HCT116 (cell line): ENCODE results near the gene MBNL2. TPM values are rescaled to one million over a fixed set of nuclear protein-coding genes. Genes with fewer than 3 reads are reported as not detected.

ENCODE experiments used
- ATAC-seq: fragments of 200-7000 bp; cut with Tn5 transposase; 2 replicates; pipeline ENCODE4 v1.9.1; 2020; ENCODE audit warnings: mild to moderate bottlenecking, moderate library complexity
- BruUV-seq: library from RNA; stranded (reverse); fragments of 400-500 nt; replicated peaks from 2 replicates; lab custom pipeline; 2021; lab: Mats Ljungman, UMichigan
- CTCF ChIA-PET: fragments of 300-600 bp; sonication (Branson Sonifier 250); formaldehyde crosslinking; loops from one replicate; lab custom pipeline; 2021; ENCODE audit warnings: antibody characterized with exemption; lab: Charles Lee
- POLR2A ChIA-PET: fragments of 300-600, 350-600 bp; sonication (Branson Sonifier 250); formaldehyde crosslinking; loops from one replicate; lab custom pipeline; 2021; ENCODE audit warnings: antibody characterized with exemption; lab: Charles Lee
- RAD21 ChIA-PET, 2 experiments: fragments of 300-600 bp; sonication (Branson Sonifier 250); formaldehyde crosslinking; loops; one replicate each; lab custom pipeline; 2023; ENCODE audit warnings: low total read pairs in 2 of 2; ENCODE audit not compliant: uncharacterized antibody in 2 of 2, unreplicated experiment in 2 of 2, low non-redundant PET in 1 of 2; lab: Charles Lee
- DNase-seq: peaks from one replicate; pipeline ENCODE4 v3.0.0-alpha.2; 2010; ENCODE audit warnings: low read depth, low spot score
- H2AFZ ChIP-seq: fragments of 200-600 bp; shearing (Covaris generic), sonication (generic); 2 replicates; pipeline ENCODE4 v1.6.1; 2017; ENCODE audit warnings: low read depth, mixed run types, mixed read lengths, antibody characterized with exemption, low read length; ENCODE audit not compliant: poor library complexity, severe bottlenecking
- H3K27ac ChIP-seq: 2 replicates; pipeline ENCODE4 v1.5.1; 2012; ENCODE audit warnings: low read depth, low read length
- H3K27me3 ChIP-seq: fragments of 200-600 bp; sonication (generic); 2 replicates; pipeline ENCODE4 v1.6.1; 2016; ENCODE audit warnings: mixed run types, low read length, mixed read lengths; ENCODE audit not compliant: insufficient read depth
- H3K36me3 ChIP-seq, 2 experiments: fragments of 200-500 bp in 1 of 2; fragments of 200-600 bp in 1 of 2; sonication (Bioruptor generic) in 1 of 2; sonication (generic) in 1 of 2; 2 replicates each; pipeline versions ENCODE4 v1.5.1 to v1.6.1; 2014 to 2016; ENCODE audit warnings: low read length in 2 of 2, inconsistent platforms in 1 of 2, mixed read lengths in 1 of 2, mixed run types in 1 of 2; ENCODE audit not compliant: insufficient read depth in 2 of 2, control insufficient read depth in 1 of 2
- H3K4me1 ChIP-seq, 2 experiments: fragments of 200-600 bp in 1 of 2; sonication (generic) in 1 of 2; 2 replicates each; pipeline versions ENCODE4 v1.5.1 to v1.6.1; 2012 to 2017; ENCODE audit warnings: low read length in 2 of 2, inconsistent platforms in 1 of 2, mild to moderate bottlenecking in 1 of 2, mixed read lengths in 1 of 2, mixed run types in 1 of 2, moderate library complexity in 1 of 2; ENCODE audit not compliant: insufficient read depth in 2 of 2, control insufficient read depth in 1 of 2
- H3K4me2 ChIP-seq: fragments of 200-600 bp; sonication (generic); 2 replicates; pipeline ENCODE4 v1.6.1; 2017; ENCODE audit warnings: mixed run types, low read length, mixed read lengths
- H3K4me3 ChIP-seq, 2 experiments: fragments of 200-600 bp in 1 of 2; sonication (generic) in 1 of 2; replicated peaks in 1 of 2; 2 replicates each; pipeline ENCODE4 v1.5.1; 2011 to 2016; ENCODE audit warnings: low read length in 2 of 2, control low read depth in 1 of 2, low read depth in 1 of 2, mild to moderate bottlenecking in 1 of 2, mixed read lengths in 1 of 2, mixed run types in 1 of 2
- H3K79me2 ChIP-seq: fragments of 200-600 bp; sonication (generic); 2 replicates; pipeline ENCODE4 v1.6.1; 2017; ENCODE audit warnings: mild to moderate bottlenecking, mixed run types, low read length, moderate library complexity, mixed read lengths; ENCODE audit not compliant: insufficient read depth
- H3K9ac ChIP-seq: fragments of 200-600 bp; sonication (generic); 2 replicates; pipeline ENCODE4 v1.6.1; 2016; ENCODE audit warnings: low read length, mixed read lengths
- H3K9me2 ChIP-seq: fragments of 200-600 bp; sonication (generic), shearing (Covaris generic); 2 replicates; pipeline ENCODE4 v1.6.1; 2017; ENCODE audit warnings: mixed run types, mild to moderate bottlenecking, moderate library complexity; ENCODE audit not compliant: insufficient read depth
- H3K9me3 ChIP-seq, 2 experiments: fragments of 200-500 bp in 1 of 2; fragments of 200-600 bp in 1 of 2; sonication (Bioruptor generic) in 1 of 2; sonication (generic) in 1 of 2; 2 replicates each; pipeline ENCODE4 v1.6.1; 2014 to 2017; ENCODE audit warnings: low read length in 2 of 2, mixed read lengths in 2 of 2, inconsistent platforms in 1 of 2, low read depth in 1 of 2, mild to moderate bottlenecking in 1 of 2, mixed run types in 1 of 2, moderate library complexity in 1 of 2; ENCODE audit not compliant: control insufficient read depth in 1 of 2, insufficient read depth in 1 of 2
- H4K20me1 ChIP-seq: fragments of 200-600 bp; sonication (generic), shearing (Covaris generic); 2 replicates; pipeline ENCODE4 v1.6.1; 2017; ENCODE audit warnings: mixed run types, mild to moderate bottlenecking, moderate library complexity; ENCODE audit not compliant: insufficient read depth
- ATF3 ChIP-seq: IDR thresholded peaks from 2 replicates; pipeline ENCODE4 v1.6.1; 2012
- CBX3 ChIP-seq: IDR thresholded peaks from 2 replicates; pipeline ENCODE4 v1.6.1; 2012; ENCODE audit warnings: low read depth
- CTCF ChIP-seq, 3 experiments: fragments of 200-600 bp in 1 of 3; sonication (generic) in 1 of 3; IDR thresholded peaks in 2 of 3; conservative IDR thresholded peaks in 1 of 3; 2 replicates each; pipeline ENCODE4 v1.5.1; 2012 to 2017; ENCODE audit warnings: low read depth in 2 of 3, low read length in 2 of 3, antibody characterized with exemption in 1 of 3, borderline replicate concordance in 1 of 3, control low read depth in 1 of 3, mild to moderate bottlenecking in 1 of 3, mixed read lengths in 1 of 3, mixed run types in 1 of 3, moderate library complexity in 1 of 3; ENCODE audit not compliant: insufficient read depth in 1 of 3
- EGR1 ChIP-seq: IDR thresholded peaks from 2 replicates; pipeline ENCODE4 v1.6.1; 2012; ENCODE audit warnings: low read depth
- ELF1 ChIP-seq: IDR thresholded peaks from 2 replicates; pipeline ENCODE4 v1.6.1; 2012; ENCODE audit warnings: low read depth, borderline replicate concordance
- EZH2 ChIP-seq: fragments of 200-600 bp; sonication (generic); IDR thresholded peaks from 2 replicates; pipeline ENCODE4 v1.6.1; 2017; ENCODE audit warnings: antibody characterized with exemption, mixed run types
- FOSL1 ChIP-seq: IDR thresholded peaks from 2 replicates; pipeline ENCODE4 v1.6.1; 2012; ENCODE audit warnings: low read depth
- JUND ChIP-seq: IDR thresholded peaks from 2 replicates; pipeline ENCODE4 v1.6.1; 2012
- MAX ChIP-seq: IDR thresholded peaks from 2 replicates; pipeline ENCODE4 v1.6.1; 2012
- POLR2A ChIP-seq: IDR thresholded peaks from 2 replicates; pipeline ENCODE4 v1.7.0; 2011; ENCODE audit warnings: borderline replicate concordance; ENCODE audit not compliant: insufficient read depth, insufficient read length; ENCODE audit errors: extremely low read depth
- POLR2AphosphoS5 ChIP-seq: IDR thresholded peaks from 2 replicates; pipeline ENCODE4 v1.6.1; 2011; ENCODE audit warnings: mild to moderate bottlenecking, low read depth, low read length, moderate library complexity
- RAD21 ChIP-seq: IDR thresholded peaks from 2 replicates; pipeline ENCODE4 v1.6.1; 2012; ENCODE audit warnings: low read depth, mild to moderate bottlenecking
- REST ChIP-seq: IDR thresholded peaks from 2 replicates; pipeline ENCODE4 v1.6.1; 2012; ENCODE audit warnings: low read depth
- SIN3A ChIP-seq: IDR thresholded peaks from 2 replicates; pipeline ENCODE4 v1.6.1; 2012; ENCODE audit warnings: low read depth
- SP1 ChIP-seq: IDR thresholded peaks from 2 replicates; pipeline ENCODE4 v1.6.1; 2012; ENCODE audit warnings: low read depth
- SRF ChIP-seq: IDR thresholded peaks from 2 replicates; pipeline ENCODE4 v1.6.1; 2012; ENCODE audit warnings: low read depth
- TCF7L2 ChIP-seq: IDR thresholded peaks from 2 replicates; pipeline ENCODE4 v1.7.0; 2011; ENCODE audit warnings: borderline replicate concordance, inconsistent platforms; ENCODE audit not compliant: insufficient read depth, insufficient read length; ENCODE audit errors: extremely low read depth
- YY1 ChIP-seq: IDR thresholded peaks from 2 replicates; pipeline ENCODE4 v1.6.1; 2011; ENCODE audit warnings: low read length, low read depth, moderate library complexity, mild to moderate bottlenecking; ENCODE audit not compliant: insufficient replicate concordance; ENCODE audit errors: extremely low read depth
- ZFX ChIP-seq: fragments of 450-650 bp; IDR thresholded peaks from 2 replicates; pipeline ENCODE4 v1.6.1; 2017
- intact Hi-C: fragments of 100-400 bp; cut with micrococcal nuclease; formaldehyde crosslinking; loops from 2 replicates; pipeline ENCODE4 v1.10.0; 2022
- total RNA-seq: library from RNA; stranded (reverse); gene quantifications from one replicate; pipeline ENCODE4 v1.2.1, GENCODE V29; 2021; ENCODE audit not compliant: unreplicated experiment

Gene MBNL2
- total RNA-seq, 1 experiment from 2014 or later, result 73.9 TPM

- Histone ChIP-seq H3K9me3 (no peaks in the 10 kb centered on the region), H3K27ac (no peak overlapping the region), H3K4me3 (no peak overlapping the region), H3K36me3 (no peaks in the 10 kb centered on the region), H3K79me2 (no peaks in the 10 kb centered on the region), H3K9ac (no peak overlapping the region), H3K4me2 (no peak overlapping the region), H4K20me1 (no peaks in the 10 kb centered on the region), H2AFZ (no peak overlapping the region), H3K4me1 (peaks cover 15 to 38% of the 10 kb centered on the region in 2 experiments), H3K9me2 (no peaks in the 10 kb centered on the region), H3K27me3 (no peaks in the 10 kb centered on the region)
- CTCF ChIA-PET, result no interaction called here
- DNase-seq (no peak), ATAC-seq (no peak)
- intact Hi-C loops, result no loop called here
- POLR2A ChIA-PET, result no interaction called here
- TF ChIP-seq YY1, result no peak
- TF ChIP-seq CBX3, result no peak
- TF ChIP-seq ZFX, result no peak
- TF ChIP-seq SP1, result no peak
- no peak for TF ChIP-seq FOSL1
- no peak for TF ChIP-seq EZH2
- TF ChIP-seq MAX, result no peak
- TF ChIP-seq RAD21, result no peak
- no peak for TF ChIP-seq REST
- TF ChIP-seq ATF3, result no peak
- no peak for TF ChIP-seq TCF7L2
- no peak for TF ChIP-seq SRF
- TF ChIP-seq POLR2AphosphoS5, result no peak
- TF ChIP-seq POLR2A, result no peak
- no peak for TF ChIP-seq CTCF (IDR thresholded peaks at IDR 0.05 in 2 of 3, conservative IDR thresholded peaks at IDR 0.05 in 1 of 3; ENCODE audit: borderline replicate concordance in 1 of 3, insufficient read depth in 1 of 3, low read depth in 2 of 3, low read length in 2 of 3)
- no peak for TF ChIP-seq SIN3A
- no peak for TF ChIP-seq JUND
- TF ChIP-seq ELF1, result no peak
- TF ChIP-seq EGR1, result no peak
- no TSS peak for BruUV-seq
- RAD21 ChIA-PET, result no interaction called here
Observed at GRCh38 chr13:97189928-97190327, 32.2 kb upstream of the MBNL2 start.
